T follicular helper cell (primary cell): ENCODE measurements around the gene TFF1.
"Not testable (repeated sequence)": the region's sequence is repeated elsewhere in the genome, so short reads cannot be mapped to it uniquely, and the experiment has no call there.

Experiments used
- DNase-seq: peaks from one replicate; pipeline ENCODE4 v3.0.0-alpha.2; 2020; ENCODE audit warnings: low read depth
- total RNA-seq, 2 experiments: gene quantifications; one replicate each; lab custom pipeline; 2026; lab: John Stamatoyannopoulos, UW

TFF1 gene
- total RNA-seq, result 0 reads per million in 2 experiments

GRCh38 chr21:42366292-42367010 is at the start of gene TFF1:
Gene TFF1 (minus strand): TSS chr21:42366535. CDS start chr21:42366495, 40 bp downstream.
- DNase-seq, result no peak

- peak; percentile 88 for DNase-seq
Measured at GRCh38 chr21:42414928-42415769, 48.8 kb upstream of the TFF1 start.

- no peak for DNase-seq
Measured at GRCh38 chr21:42414553-42414927, 48.2 kb upstream of the TFF1 start.

- DNase-seq, result no peak
Measured at GRCh38 chr21:42414066-42414465, 47.7 kb upstream of the TFF1 start.

- DNase-seq, result no peak
Measured at GRCh38 chr21:42413500-42413899, 47.2 kb upstream of the TFF1 start.

GRCh38 chr21:42413093-42413492 is 46.8 kb upstream of the TFF1 start:
- DNase-seq, result no peak

GRCh38 chr21:42412636-42412933 is 46.2 kb upstream of the TFF1 start:
- DNase-seq, result no peak

GRCh38 chr21:42411891-42412635 is 45.7 kb upstream of the TFF1 start:
- no peak for DNase-seq

GRCh38 chr21:42411197-42411869 is 45.0 kb upstream of the TFF1 start:
- no peak for DNase-seq

GRCh38 chr21:42409366-42409765 is 43.0 kb upstream of the TFF1 start:
- no peak for DNase-seq

GRCh38 chr21:42408718-42409117 is 42.4 kb upstream of the TFF1 start:
- not testable (repeated sequence) for DNase-seq

GRCh38 chr21:42407476-42407875 is 41.1 kb upstream of the TFF1 start:
- no peak for DNase-seq

GRCh38 chr21:42406866-42407265 is 40.5 kb upstream of the TFF1 start:
- DNase-seq, result no peak

- DNase-seq, result no peak
Measured at GRCh38 chr21:42406201-42406621, 39.9 kb upstream of the TFF1 start.

GRCh38 chr21:42405064-42406013 is 39.0 kb upstream of the TFF1 start:
- DNase-seq, result no peak

- no peak for DNase-seq
Measured at GRCh38 chr21:42404539-42404938, 38.2 kb upstream of the TFF1 start.

- peak; percentile 42 for DNase-seq
Measured at GRCh38 chr21:42403611-42404231, 37.4 kb upstream of the TFF1 start, which contains the start of gene UBASH3A. Gene UBASH3A (plus strand): TSS chr21:42403902. CDS start chr21:42403946, 44 bp downstream.

- no peak for DNase-seq
Measured at GRCh38 chr21:42401820-42402251, 35.5 kb upstream of the TFF1 start.

GRCh38 chr21:42401154-42401553 is 34.8 kb upstream of the TFF1 start:
- no peak for DNase-seq

- no peak for DNase-seq
Measured at GRCh38 chr21:42400525-42400924, 34.2 kb upstream of the TFF1 start.
